ENCODE results near the gene PLD5. TPM values are rescaled to one million over a fixed set of nuclear protein-coding genes. Genes with fewer than 3 reads are reported as not detected.
"Not testable (repeated sequence)": the region's sequence is repeated elsewhere in the genome, so short reads cannot be mapped to it uniquely, and the experiment has no call there.

The PLD5 gene
- total RNA-seq, 2 donors from 2014 or later: 1.8 TPM; not detected in 1

- Histone ChIP-seq H3K36me3 (replicated peaks in 1 of 2; ENCODE audit: insufficient read depth in 1 of 2, low read depth in 2 of 2) (no peaks in the 10 kb centered on the region), H3K27me3 (no peaks in the 10 kb centered on the region), H3K9me3 (no peaks in the 10 kb centered on the region), H3K4me1 (peaks cover 10% of the 10 kb centered on the region), H3K27ac (no peak overlapping the region), H3K4me3 (no peak overlapping the region)
- no peak for TF ChIP-seq POLR2A (IDR thresholded peaks at IDR 0.05)
- TF ChIP-seq, protein P1, sequence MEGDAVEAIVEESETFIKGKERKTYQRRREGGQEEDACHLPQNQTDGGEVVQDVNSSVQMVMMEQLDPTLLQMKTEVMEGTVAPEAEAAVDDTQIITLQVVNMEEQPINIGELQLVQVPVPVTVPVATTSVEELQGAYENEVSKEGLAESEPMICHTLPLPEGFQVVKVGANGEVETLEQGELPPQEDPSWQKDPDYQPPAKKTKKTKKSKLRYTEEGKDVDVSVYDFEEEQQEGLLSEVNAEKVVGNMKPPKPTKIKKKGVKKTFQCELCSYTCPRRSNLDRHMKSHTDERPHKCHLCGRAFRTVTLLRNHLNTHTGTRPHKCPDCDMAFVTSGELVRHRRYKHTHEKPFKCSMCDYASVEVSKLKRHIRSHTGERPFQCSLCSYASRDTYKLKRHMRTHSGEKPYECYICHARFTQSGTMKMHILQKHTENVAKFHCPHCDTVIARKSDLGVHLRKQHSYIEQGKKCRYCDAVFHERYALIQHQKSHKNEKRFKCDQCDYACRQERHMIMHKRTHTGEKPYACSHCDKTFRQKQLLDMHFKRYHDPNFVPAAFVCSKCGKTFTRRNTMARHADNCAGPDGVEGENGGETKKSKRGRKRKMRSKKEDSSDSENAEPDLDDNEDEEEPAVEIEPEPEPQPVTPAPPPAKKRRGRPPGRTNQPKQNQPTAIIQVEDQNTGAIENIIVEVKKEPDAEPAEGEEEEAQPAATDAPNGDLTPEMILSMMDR (IDR thresholded peaks at IDR 0.05): no peak
- DNase-seq (no peak), ATAC-seq (no peak)
- intact Hi-C loops (cut with DNase I): no loop called here
- 41 to 42% methylated on average over 11 of the region's 11 CpGs for WGBS, 2 donors
Observed at GRCh38 chr1:242211254-242212022, 313.1 kb downstream of the PLD5 start.

DNA sequence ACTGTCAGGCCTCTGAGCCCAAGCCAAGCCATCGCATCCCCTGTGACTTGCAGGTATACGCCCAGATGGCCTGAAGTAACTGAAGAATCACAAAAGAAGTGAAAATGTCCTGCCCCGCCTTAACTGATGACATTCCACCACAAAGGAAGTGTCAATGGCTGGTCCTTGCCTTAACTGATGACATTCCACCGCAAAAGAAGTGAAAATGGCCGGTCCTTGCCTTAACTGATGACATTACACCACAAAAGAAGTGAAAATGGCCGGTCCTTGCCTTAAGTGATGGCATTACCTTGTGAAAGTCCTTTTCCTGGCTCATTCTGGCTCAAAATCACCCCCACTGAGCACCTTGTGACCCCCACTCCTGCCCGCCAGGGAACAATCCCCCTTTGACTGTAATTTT lies 314.2 kb downstream of the PLD5 start:
- H3K27me3 ChIP-seq; ATAC-seq; H3K4me1 ChIP-seq; H3K27ac ChIP-seq; H3K4me3 ChIP-seq; intact Hi-C loops (cut with DNase I); H3K36me3 ChIP-seq (replicated peaks in 1 of 2; ENCODE audit: insufficient read depth in 1 of 2, low read depth in 2 of 2); DNase-seq; H3K9me3 ChIP-seq: not testable (repeated sequence)
- WGBS, 2 donors: 60 to 72% methylated on average over 7 of the region's 7 CpGs

DNA sequence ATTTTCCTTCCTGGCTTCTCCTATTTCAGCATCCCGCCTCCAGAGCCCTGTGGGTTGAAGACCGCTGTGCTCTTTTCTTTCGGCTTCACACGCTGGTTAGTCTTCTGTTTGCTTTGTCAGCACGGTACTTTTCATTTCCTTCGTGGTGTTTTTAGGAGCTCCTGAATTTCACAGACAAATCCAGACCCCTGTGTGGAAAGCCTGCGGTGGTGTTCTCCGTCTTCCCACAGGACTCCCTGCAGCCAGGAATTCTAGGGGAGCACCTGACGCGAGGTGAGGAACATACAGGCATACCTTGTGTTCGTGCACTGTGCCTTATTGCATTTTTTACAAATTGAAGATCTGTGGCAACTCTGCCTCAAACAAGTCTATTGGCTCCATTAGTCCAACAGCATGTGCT lies 315.4 kb downstream of the PLD5 start:
- Histone ChIP-seq H3K27ac (no peak overlapping the region), H3K4me1 (peaks cover 7% of the 10 kb centered on the region), H3K36me3 (replicated peaks in 1 of 2; ENCODE audit: insufficient read depth in 1 of 2, low read depth in 2 of 2) (no peaks in the 10 kb centered on the region), H3K9me3 (no peaks in the 10 kb centered on the region), H3K27me3 (no peaks in the 10 kb centered on the region), H3K4me3 (no peak overlapping the region)
- ATAC-seq (no peak), DNase-seq (no peak)
- intact Hi-C loops (cut with DNase I): no loop called here
- WGBS, 2 donors: 36 to 45% methylated on average over 11 of the region's 11 CpGs
- TF ChIP-seq, protein P1 (IDR thresholded peaks at IDR 0.05): no peak
- TF ChIP-seq POLR2A (IDR thresholded peaks at IDR 0.05): no peak

DNA sequence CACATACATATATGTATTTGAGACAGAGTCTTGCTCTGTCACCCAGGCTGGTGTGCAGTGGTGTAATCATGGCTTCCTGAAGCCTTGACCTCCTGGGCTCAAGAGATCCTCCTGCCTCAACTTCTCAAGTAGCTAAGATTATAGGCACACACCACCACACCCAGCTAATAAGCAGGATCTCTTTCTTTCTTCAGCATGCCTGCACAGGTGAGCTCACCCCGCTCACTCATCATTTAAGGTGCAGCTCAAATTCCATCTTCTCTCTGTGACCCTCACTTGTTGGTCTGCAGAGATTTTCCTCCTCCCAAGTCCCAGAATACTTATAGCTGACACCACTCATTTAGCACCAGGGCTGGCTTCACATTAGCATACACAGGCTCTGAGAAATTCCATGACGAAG lies 316.5 kb downstream of the PLD5 start:
- no peaks in the 10 kb centered on the region for H3K9me3 ChIP-seq
- H3K27ac ChIP-seq: no peak overlapping the region
- DNase-seq (no peak), ATAC-seq (no peak)
- no peaks in the 10 kb centered on the region for H3K27me3 ChIP-seq
- TF ChIP-seq, protein P1 (IDR thresholded peaks at IDR 0.05): no peak
- H3K4me1 ChIP-seq: peaks cover 5% of the 10 kb centered on the region
- no peak overlapping the region for H3K4me3 ChIP-seq
- intact Hi-C loops (cut with DNase I): no loop called here
- H3K36me3 ChIP-seq (replicated peaks in 1 of 2; ENCODE audit: insufficient read depth in 1 of 2, low read depth in 2 of 2): no peaks in the 10 kb centered on the region
- 75 to 95% methylated on average over 2 of the region's 2 CpGs for WGBS, 2 donors

DNA sequence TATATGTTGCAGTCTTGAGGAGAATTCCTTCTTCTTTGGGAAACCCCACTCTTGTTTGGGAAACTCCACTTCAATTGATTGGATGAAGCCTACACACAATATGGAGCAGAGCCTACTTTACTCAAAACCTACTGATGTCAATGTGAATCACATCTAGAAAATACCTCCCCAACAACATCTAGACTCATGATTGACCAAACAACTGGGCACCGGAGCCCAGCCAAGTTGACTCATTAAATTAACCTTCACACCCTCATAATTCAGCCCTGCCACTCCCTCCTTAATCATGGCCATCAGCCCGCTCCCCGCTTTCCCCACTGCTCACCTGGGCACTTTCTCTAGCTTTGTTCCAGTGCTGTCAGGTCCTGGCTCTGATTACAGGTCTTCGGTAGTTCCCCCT lies 317.5 kb downstream of the PLD5 start:
- Histone ChIP-seq H3K36me3 (replicated peaks in 1 of 2; ENCODE audit: insufficient read depth in 1 of 2, low read depth in 2 of 2) (no peaks in the 10 kb centered on the region), H3K4me3 (no peak overlapping the region), H3K27ac (no peak overlapping the region), H3K27me3 (no peaks in the 10 kb centered on the region), H3K9me3 (no peaks in the 10 kb centered on the region), H3K4me1 (peaks cover 5% of the 10 kb centered on the region)
- 85 to 88% methylated on average over 4 of the region's 4 CpGs for WGBS, 2 donors
- TF ChIP-seq, protein P1 (IDR thresholded peaks at IDR 0.05): no peak
- TF ChIP-seq POLR2A (IDR thresholded peaks at IDR 0.05): no peak
- intact Hi-C loops (cut with DNase I): no loop called here
- no peak for DNase-seq
- ATAC-seq: no peak

All from body of pancreas (tissue), 4 donors.